ENCODE data around the gene GSTO2.
A peak's percentile ranks its signal among the peaks of the same experiment; 100 is the strongest.
"Not testable (repeated sequence)": the region's sequence is repeated elsewhere in the genome, so short reads cannot be mapped to it uniquely, and the experiment has no call there.

The GSTO2 gene

GRCh38 chr10:104268713-104269645 lies at the start of gene GSTO2:
Gene GSTO2, plus strand, starts transcription at chr10:104269184. Its CDS starts 5,732 bp downstream, at chr10:104274916.
- DNase-seq (ENCODE audit: low read depth in 2 of 2), result peak; percentile 94 to 98

DNA sequence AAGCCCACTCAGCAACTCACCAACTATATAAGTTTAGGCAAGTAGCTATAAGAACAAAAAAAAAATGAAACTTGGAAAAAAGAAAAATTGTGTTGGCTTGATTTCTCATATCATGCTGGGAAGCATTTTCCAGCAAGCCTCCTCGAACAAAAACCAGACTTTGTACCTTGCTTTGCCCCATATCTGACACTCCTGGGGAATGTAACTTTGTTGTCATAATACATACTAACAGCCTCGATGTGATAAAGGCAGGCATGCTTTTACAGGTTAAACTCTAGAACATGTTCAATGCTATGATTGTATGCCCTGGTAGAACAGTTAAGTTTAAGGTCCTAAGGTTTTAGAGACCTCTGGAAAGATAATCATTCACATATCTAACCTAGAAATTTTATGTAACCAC lies 48.5 kb upstream of the GSTO2 start:
- DNase-seq (ENCODE audit: low read depth in 2 of 2), result no peak

DNA sequence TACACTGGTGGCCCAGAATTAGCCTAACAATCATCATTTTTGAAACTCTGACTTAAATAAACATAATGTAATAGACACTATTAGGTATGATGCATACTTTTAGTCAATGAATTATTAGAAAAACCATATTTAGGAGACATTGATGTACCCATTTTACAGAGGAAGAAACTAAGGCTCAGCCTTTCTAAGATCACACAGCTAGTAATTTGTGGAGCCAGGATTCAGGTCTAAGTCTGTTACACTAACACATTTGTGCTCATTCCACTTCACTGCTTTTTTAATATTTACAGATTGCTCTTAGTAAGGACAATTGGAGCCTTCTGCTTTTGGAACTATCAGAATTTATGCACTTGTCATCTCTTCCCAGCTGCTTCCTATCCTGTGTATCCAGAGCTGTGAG lies 45.7 kb upstream of the GSTO2 start:
- no peak for DNase-seq (ENCODE audit: low read depth in 2 of 2)

DNA sequence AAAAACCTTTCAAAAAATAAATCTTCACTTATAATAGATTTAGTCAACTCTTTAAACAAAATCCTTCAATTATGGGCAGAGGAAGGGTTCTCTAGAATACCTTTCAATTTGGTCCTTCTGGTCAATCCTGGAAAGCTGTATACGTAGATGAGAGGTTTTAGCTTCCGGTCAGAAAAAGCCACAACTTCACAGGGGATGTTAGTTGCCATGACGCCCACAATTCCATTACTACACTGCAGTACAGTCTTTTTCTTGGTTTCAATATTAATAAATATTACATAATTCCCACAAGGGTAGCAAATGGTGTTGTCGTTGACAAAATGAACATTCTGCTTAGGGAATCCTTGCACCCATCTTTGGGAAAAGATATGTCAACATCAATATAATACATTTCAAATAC lies 38.5 kb upstream of the GSTO2 start:
- no peak for DNase-seq (ENCODE audit: low read depth in 2 of 2)

GRCh38 chr10:104231784-104232612 lies 37.0 kb upstream of the GSTO2 start, which contains the start of gene CFAP43:
Gene CFAP43, minus strand, starts transcription at chr10:104232364. Its CDS starts 118 bp downstream, at chr10:104232246.
- DNase-seq (ENCODE audit: low read depth in 2 of 2), result peak; percentile 98 to 100

DNA sequence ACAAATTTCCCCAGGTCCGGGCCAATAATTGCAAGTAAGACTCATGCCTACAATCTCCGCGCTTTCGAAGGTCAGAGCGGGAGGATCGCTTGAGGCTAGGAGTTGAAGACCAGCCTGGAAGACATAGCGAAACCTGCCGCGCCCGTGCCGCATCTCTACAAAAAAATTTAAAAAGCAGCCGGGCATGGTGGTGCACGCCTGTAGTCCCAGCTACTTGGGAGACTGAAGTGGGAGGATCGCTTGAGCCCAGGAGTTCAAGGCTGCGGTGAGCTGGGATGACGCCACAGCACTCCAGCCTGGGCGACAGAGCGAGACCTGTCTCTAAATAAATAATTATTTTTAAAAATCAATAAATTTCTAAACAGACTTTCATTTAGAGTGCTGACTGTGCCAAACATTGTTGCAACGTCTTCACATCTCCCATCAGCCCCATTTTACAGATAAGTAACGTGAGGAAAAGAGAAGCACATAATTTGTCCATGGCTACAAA lies 36.3 kb upstream of the GSTO2 start:
- DNase-seq (ENCODE audit: low read depth in 2 of 2), result no peak

GRCh38 chr10:104233817-104234216 lies 35.2 kb upstream of the GSTO2 start:
- DNase-seq (ENCODE audit: low read depth in 2 of 2), result no peak

- DNase-seq (ENCODE audit: low read depth in 2 of 2), result no peak
These were observed 34.0 kb upstream of the GSTO2 start for GRCh38 chr10:104234934-104235333.

DNA sequence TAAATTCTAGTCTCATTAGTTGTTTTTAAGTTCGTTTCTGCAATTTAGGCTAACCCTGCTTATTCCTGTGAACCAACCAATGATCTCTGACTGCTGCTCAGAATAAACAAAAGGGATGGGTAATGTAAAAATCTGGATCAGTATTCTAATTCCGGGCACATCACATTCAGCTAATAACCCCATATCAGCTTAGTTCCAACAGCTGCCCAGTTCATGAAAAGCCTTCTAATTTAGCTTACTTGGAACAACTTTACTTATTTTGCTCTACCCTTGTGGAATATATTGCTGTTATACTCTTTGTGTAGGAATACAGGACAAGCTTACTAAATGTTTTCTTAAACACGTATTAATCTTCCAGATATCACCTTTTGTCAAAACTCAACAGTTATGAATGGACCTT lies 33.2 kb upstream of the GSTO2 start:
- no peak for DNase-seq (ENCODE audit: low read depth in 2 of 2)

- no peak for DNase-seq (ENCODE audit: low read depth in 2 of 2)
These were observed 28.9 kb upstream of the GSTO2 start for GRCh38 chr10:104240078-104240477.

GRCh38 chr10:104242545-104242944 lies 26.4 kb upstream of the GSTO2 start:
- DNase-seq (ENCODE audit: low read depth in 2 of 2), result no peak

- not testable (repeated sequence) for DNase-seq (ENCODE audit: low read depth in 2 of 2)
These were observed 26.0 kb upstream of the GSTO2 start for GRCh38 chr10:104243009-104243408.

- DNase-seq (ENCODE audit: low read depth in 2 of 2), result no peak
These were observed 25.5 kb upstream of the GSTO2 start for GRCh38 chr10:104243512-104243911.

GRCh38 chr10:104245066-104245632 lies 23.8 kb upstream of the GSTO2 start:
- DNase-seq (ENCODE audit: low read depth in 2 of 2), result no peak

DNA sequence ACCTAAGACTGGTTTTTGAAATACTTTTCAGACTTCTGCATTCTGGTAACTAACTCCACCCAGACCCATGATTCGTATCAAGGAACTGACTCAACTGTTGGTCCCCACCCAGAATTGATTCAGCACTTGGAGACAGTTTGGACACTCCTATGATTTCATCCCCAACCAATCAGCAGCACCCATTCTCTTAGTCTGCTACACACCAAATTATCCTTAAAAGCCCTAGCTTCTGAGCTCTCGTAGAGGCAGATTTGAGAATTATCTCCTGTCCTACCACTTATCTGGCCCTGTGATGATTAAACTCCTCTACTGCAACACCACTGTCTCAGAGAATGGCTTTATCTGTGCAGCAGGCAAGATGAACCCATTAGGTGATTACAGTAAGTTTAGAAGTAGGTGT lies 22.0 kb upstream of the GSTO2 start:
- no peak for DNase-seq (ENCODE audit: low read depth in 2 of 2)

- DNase-seq (ENCODE audit: low read depth in 2 of 2), result no peak
These were observed 21.4 kb upstream of the GSTO2 start for GRCh38 chr10:104247513-104248146.

DNA sequence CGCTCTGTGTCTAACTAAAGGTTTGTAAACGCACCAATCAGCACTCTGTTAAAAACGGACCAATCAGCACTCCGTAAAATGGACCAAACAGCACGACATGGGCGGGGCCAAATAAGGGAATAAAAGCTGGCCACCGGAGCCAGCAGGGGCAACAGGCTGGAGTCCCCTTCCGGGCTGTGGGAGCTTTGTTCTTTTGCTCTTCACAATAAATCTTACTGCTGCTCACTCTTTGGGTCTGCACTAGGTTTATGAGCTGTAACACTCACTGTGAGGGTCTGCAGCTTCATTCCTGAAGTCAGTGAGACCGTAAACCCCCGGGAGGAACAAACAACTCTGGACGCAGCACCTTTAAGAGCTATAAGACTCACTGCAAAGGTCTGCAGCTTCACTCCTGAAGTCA lies 20.1 kb upstream of the GSTO2 start:
- DNase-seq (ENCODE audit: low read depth in 2 of 2), result not testable (repeated sequence)

- DNase-seq (ENCODE audit: low read depth in 2 of 2), result no peak
These were observed 18.6 kb upstream of the GSTO2 start for GRCh38 chr10:104250371-104250770.

DNA sequence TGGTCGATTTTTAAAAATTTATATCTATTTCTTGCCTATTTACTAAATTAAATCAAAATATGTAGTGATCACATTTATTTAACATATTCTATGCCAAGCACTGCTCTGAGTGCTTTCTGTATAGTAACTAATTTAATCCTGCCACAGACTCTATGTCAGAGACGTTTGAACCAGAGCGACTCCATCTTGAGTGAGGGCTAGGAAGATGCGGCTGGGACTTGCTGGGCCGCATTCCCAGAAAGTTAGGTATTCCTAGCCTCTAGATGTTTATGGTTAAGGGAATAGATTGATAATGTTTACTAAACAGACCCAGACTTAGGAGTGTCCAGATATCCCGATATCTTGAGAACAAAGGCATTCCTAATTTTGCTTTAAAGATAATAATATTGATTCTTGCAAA lies 17.5 kb upstream of the GSTO2 start:
- no peak for DNase-seq (ENCODE audit: low read depth in 2 of 2)

DNA sequence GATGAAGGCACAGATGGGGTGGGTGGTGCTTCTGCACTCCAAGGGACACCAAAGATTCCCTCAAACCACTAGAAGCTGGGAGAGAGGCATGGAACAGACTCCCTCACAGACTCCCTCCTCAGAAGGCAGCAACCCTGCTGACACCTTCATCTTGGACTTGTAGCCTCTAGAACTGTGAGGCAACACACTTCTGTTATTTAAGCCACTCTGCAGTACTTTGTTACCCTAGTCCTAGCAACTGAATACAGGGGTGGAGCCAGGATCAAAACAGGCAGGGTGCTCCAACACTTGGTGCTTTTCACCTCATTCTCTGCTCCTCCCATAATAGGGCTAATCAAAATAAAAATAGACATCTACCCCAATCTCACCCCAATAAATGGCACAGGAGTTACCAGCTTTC lies 16.6 kb upstream of the GSTO2 start:
- no peak for DNase-seq (ENCODE audit: low read depth in 2 of 2)

DNA sequence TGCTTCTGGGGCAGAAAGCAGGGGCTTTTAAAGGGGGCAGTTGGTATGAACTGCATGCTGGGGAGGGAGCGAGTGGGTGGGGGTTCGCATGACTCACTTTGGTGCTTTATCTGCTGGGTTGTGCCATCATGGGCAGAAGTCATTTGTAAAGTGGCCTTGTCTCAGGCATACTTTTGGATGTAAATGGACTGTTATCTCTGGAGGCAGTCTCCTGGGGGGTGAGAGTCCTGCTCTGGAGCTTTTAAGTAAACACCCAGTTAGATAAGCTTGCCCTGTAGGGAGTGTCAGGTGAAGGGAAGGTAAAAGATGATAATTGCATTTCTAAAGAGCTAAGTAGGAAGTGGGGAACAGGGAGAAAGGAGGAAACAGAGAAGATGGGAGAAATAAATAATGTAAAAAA lies 15.9 kb upstream of the GSTO2 start:
- no peak for DNase-seq (ENCODE audit: low read depth in 2 of 2)
